ENCODE measurements around the gene KCNK10. TPM values are rescaled to one million over a fixed set of nuclear protein-coding genes. Genes with fewer than 3 reads are reported as not detected.

KCNK10 gene
- polyA plus RNA-seq, 2 of the 4 experiments (the other 2 are of a cell fraction) = not detected

DNA sequence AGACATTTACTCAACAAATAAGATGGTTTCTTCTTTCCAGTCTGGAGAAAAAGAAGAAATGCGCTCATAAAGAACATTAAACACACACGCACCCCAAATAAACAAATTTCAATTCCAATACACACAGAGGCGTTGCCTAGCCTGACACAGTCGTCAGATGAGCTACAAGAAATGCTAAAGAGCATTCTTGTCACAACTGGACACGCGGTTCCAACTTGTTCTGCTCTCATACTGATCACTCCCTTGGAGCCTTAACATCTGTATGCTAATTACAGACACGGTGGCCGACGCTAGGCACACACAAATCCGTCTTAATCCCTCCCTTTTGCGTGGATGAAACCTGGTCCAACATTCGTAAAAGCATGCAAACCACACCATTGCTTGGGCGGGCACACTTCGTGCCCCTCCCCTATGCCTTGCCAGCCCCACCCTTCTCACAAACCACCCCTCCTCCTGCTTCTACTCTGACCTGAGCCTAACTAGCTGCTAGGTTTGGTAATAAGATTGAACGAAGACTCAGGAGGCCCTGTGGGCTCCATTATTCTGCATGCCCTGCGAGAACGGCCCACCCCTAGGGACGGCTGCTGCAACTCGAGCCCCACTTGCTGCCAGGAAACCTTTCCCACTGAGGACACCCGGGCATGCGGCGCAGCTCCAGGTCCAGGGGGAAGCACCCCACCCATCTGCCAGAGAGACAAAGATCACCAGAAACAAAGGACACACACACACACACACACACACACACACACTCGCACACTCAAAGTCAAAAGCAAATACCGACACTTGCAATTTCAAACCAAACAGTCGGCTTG is 1.2 kb downstream of the KCNK10 start:
- TF ChIP-seq ESRRA (IDR thresholded peaks at IDR 0.05; ENCODE audit: borderline replicate concordance, low read length) (no peak), JUNB (IDR thresholded peaks at IDR 0.05) (no peak), NFE2L2 (conservative IDR thresholded peaks at IDR 0.05; ENCODE audit: low read length) (no peak)
- ATAC-seq (no peak), DNase-seq (ENCODE audit: low read depth in 1 of 2, low spot score in 1 of 2) (no peak), FAIRE-seq (no peak)
- H3K4me3 ChIP-seq = no peak overlapping the region
- no peaks in the 10 kb centered on the region for H3K4me1 ChIP-seq
- POLR2A ChIA-PET = no interaction called here
- no peak overlapping the region for H3K27ac ChIP-seq
- 20% methylated on average over 24 of the region's 25 CpGs for WGBS (ENCODE audit: missing lambda C conversion rate)
- CTCF ChIA-PET = no interaction called here
- no peaks in the 10 kb centered on the region for H3K9me3 ChIP-seq
- H3K4me2 ChIP-seq = no peak overlapping the region

DNA sequence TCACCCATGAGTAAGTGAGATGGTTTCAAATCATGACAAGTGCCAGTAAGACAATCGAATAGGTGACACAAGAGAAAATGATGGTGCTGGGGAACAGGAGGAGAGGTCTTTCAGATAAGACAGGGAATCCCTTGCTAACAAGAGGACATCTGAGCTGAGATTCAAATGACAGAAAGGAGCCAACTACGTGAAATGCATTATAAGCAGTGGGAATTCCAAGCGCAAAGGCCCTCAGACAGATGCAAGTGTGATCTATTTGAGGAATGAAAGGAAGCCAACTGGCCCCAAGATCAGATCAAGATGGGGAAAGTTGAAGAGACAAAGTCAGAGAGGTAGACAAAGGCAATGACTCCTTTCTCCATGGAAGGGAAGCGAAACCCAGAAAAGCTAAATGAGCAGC is 4.7 kb downstream of the KCNK10 start:
- no peak for DNase-seq (ENCODE audit: low read depth in 1 of 2, low spot score in 1 of 2)
- Histone ChIP-seq H3K4me3 (no peak overlapping the region), H3K4me2 (no peak overlapping the region), H3K4me1 (no peaks in the 10 kb centered on the region), H3K27ac (no peak overlapping the region), H3K9me3 (no peaks in the 10 kb centered on the region)
- CTCF ChIA-PET = interaction anchor here (1.0 kb wide), 1 partner anchor 128 kb away, joined by 5 read pairs; no protein-coding TSS in a partner anchor
- no peak for ATAC-seq
- WGBS (ENCODE audit: missing lambda C conversion rate) = 15% methylated on average over 4 of the region's 4 CpGs
- no peak for FAIRE-seq
- no peak for TF ChIP-seq RNF2 (IDR thresholded peaks at IDR 0.05; ENCODE audit: borderline replicate concordance, low read depth)
- no peak for TF ChIP-seq RAD21 (conservative IDR thresholded peaks at IDR 0.05 in 1 of 2, IDR thresholded peaks at IDR 0.05 in 1 of 2)
- TF ChIP-seq HOXB13 (CRISPR knock-in tag; IDR thresholded peaks at IDR 0.05; ENCODE audit: low read depth) = no peak
- no peak for TF ChIP-seq FOXS1 (CRISPR knock-in tag; IDR thresholded peaks at IDR 0.05)
- no peak for TF ChIP-seq NFE2L2 (conservative IDR thresholded peaks at IDR 0.05; ENCODE audit: low read length)
- TF ChIP-seq NR3C1 (IDR thresholded peaks at IDR 0.05) = no peak
- no peak for TF ChIP-seq JUNB (IDR thresholded peaks at IDR 0.05)
- no peak for TF ChIP-seq CEBPB (IDR thresholded peaks at IDR 0.05)
- no peak for TF ChIP-seq EP300 (IDR thresholded peaks at IDR 0.05)
- TF ChIP-seq, protein P1, sequence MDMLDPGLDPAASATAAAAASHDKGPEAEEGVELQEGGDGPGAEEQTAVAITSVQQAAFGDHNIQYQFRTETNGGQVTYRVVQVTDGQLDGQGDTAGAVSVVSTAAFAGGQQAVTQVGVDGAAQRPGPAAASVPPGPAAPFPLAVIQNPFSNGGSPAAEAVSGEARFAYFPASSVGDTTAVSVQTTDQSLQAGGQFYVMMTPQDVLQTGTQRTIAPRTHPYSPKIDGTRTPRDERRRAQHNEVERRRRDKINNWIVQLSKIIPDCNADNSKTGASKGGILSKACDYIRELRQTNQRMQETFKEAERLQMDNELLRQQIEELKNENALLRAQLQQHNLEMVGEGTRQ (IDR thresholded peaks at IDR 0.05) = no peak
- TF ChIP-seq KDM5A (IDR thresholded peaks at IDR 0.05) = no peak
- no peak for TF ChIP-seq MAFK (IDR thresholded peaks at IDR 0.05; ENCODE audit: partially characterized antibody)
- TF ChIP-seq CHD2 (IDR thresholded peaks at IDR 0.05; ENCODE audit: low read length, partially characterized antibody) = no peak
- no peak for TF ChIP-seq CBX8 (IDR thresholded peaks at IDR 0.05)
- TF ChIP-seq EHF (CRISPR knock-in tag; IDR thresholded peaks at IDR 0.05) = no peak
- TF ChIP-seq, protein P2, sequence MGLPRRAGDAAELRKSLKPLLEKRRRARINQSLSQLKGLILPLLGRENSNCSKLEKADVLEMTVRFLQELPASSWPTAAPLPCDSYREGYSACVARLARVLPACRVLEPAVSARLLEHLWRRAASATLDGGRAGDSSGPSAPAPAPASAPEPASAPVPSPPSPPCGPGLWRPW (IDR thresholded peaks at IDR 0.05) = no peak
- TF ChIP-seq ZNF302 (CRISPR knock-in tag; IDR thresholded peaks at IDR 0.05) = no peak
- POLR2A ChIA-PET = no interaction called here

DNA sequence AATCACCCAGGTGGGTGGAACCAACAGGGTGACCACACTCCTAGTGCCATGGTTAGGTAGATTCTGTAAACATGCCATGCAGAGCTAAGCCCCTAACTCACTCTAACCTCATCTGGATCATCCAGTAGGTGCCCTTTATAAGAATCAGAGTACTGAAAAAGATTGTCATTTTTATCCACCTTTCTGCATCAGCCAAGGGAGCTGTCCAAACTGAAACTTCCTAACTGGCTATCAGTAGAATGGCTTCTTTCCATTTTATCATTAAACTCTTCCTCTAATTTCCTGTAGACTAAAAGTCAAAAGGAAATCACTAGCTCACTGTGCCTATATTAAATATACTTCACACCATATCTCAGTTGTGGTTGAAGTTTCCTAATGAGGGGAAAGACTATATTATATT is 6.5 kb downstream of the KCNK10 start:
- FAIRE-seq = no peak
- no peak overlapping the region for H3K27ac ChIP-seq
- CTCF ChIA-PET = interaction anchor here (0.9 kb wide), 1 partner anchor 11 kb away, joined by 3 read pairs; no protein-coding TSS in a partner anchor

More for the DNA sequence above, 6.5 kb downstream of the KCNK10 start:
- ATAC-seq = no peak
- H3K4me1 ChIP-seq = no peaks in the 10 kb centered on the region
- POLR2A ChIA-PET = no interaction called here
- no peaks in the 10 kb centered on the region for H3K9me3 ChIP-seq
- TF ChIP-seq, protein P3, sequence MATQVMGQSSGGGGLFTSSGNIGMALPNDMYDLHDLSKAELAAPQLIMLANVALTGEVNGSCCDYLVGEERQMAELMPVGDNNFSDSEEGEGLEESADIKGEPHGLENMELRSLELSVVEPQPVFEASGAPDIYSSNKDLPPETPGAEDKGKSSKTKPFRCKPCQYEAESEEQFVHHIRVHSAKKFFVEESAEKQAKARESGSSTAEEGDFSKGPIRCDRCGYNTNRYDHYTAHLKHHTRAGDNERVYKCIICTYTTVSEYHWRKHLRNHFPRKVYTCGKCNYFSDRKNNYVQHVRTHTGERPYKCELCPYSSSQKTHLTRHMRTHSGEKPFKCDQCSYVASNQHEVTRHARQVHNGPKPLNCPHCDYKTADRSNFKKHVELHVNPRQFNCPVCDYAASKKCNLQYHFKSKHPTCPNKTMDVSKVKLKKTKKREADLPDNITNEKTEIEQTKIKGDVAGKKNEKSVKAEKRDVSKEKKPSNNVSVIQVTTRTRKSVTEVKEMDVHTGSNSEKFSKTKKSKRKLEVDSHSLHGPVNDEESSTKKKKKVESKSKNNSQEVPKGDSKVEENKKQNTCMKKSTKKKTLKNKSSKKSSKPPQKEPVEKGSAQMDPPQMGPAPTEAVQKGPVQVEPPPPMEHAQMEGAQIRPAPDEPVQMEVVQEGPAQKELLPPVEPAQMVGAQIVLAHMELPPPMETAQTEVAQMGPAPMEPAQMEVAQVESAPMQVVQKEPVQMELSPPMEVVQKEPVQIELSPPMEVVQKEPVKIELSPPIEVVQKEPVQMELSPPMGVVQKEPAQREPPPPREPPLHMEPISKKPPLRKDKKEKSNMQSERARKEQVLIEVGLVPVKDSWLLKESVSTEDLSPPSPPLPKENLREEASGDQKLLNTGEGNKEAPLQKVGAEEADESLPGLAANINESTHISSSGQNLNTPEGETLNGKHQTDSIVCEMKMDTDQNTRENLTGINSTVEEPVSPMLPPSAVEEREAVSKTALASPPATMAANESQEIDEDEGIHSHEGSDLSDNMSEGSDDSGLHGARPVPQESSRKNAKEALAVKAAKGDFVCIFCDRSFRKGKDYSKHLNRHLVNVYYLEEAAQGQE (IDR thresholded peaks at IDR 0.05) = peak; percentile 47; the same call in 1 of the 2 replicates
- no peak for TF ChIP-seq FOSL2 (IDR thresholded peaks at IDR 0.05)
- TF ChIP-seq FOSL2 (CRISPR knock-in tag; IDR thresholded peaks at IDR 0.05) = no peak
- H3K4me2 ChIP-seq = no peak overlapping the region
- DNase-seq (ENCODE audit: low read depth in 1 of 2, low spot score in 1 of 2) = no peak
- H3K4me3 ChIP-seq = no peak overlapping the region
